Measurements from ENCODE around the gene BTBD8.
A peak's percentile ranks its signal among the peaks of the same experiment; 100 is the strongest.

The BTBD8 gene

GRCh38 chr1:92094090-92094489, 13.9 kb downstream of the BTBD8 start:
- no peak for DNase-seq

GRCh38 chr1:92094595-92094994, 14.4 kb downstream of the BTBD8 start:
- no peak for DNase-seq

GRCh38 chr1:92095874-92096273, 15.7 kb downstream of the BTBD8 start:
- DNase-seq: no peak

GRCh38 chr1:92096317-92096716, 16.2 kb downstream of the BTBD8 start:
- DNase-seq: no peak

GRCh38 chr1:92105546-92106081, 25.5 kb downstream of the BTBD8 start:
- no peak for DNase-seq

GRCh38 chr1:92108631-92109030, 28.5 kb downstream of the BTBD8 start:
- DNase-seq: no peak

GRCh38 chr1:92117526-92117925, 37.4 kb downstream of the BTBD8 start:
- DNase-seq: no peak

GRCh38 chr1:92118826-92119225, 38.7 kb downstream of the BTBD8 start:
- DNase-seq: no peak

GRCh38 chr1:92123868-92124267, 43.7 kb downstream of the BTBD8 start:
- DNase-seq: no peak

GRCh38 chr1:92125204-92125603, 45.1 kb downstream of the BTBD8 start:
- DNase-seq: no peak

GRCh38 chr1:92126088-92126487, 45.9 kb downstream of the BTBD8 start:
- no peak for DNase-seq

- DNase-seq: no peak
Measured at GRCh38 chr1:92134331-92134730, 54.2 kb downstream of the BTBD8 start.

GRCh38 chr1:92136341-92136740, 56.2 kb downstream of the BTBD8 start:
- no peak for DNase-seq

- DNase-seq: no peak
Measured at GRCh38 chr1:92154934-92155333, 74.8 kb downstream of the BTBD8 start.

GRCh38 chr1:92159593-92159992, 79.4 kb downstream of the BTBD8 start:
- DNase-seq: no peak

GRCh38 chr1:92165389-92165788, 85.2 kb downstream of the BTBD8 start:
- no peak for DNase-seq

- no peak for DNase-seq
Measured at GRCh38 chr1:92167151-92167550, 87.0 kb downstream of the BTBD8 start.

GRCh38 chr1:92168657-92169056, 88.5 kb downstream of the BTBD8 start:
- peak; percentile 12 for DNase-seq

GRCh38 chr1:92169214-92170005, 89.3 kb downstream of the BTBD8 start:
- DNase-seq: no peak

- DNase-seq: no peak
Measured at GRCh38 chr1:92184632-92185031, 104.5 kb downstream of the BTBD8 start.

GRCh38 chr1:92186081-92186480, 105.9 kb downstream of the BTBD8 start:
- DNase-seq: no peak

- no peak for DNase-seq
Measured at GRCh38 chr1:92188436-92189255, 108.5 kb downstream of the BTBD8 start.

- DNase-seq: no peak
Measured at GRCh38 chr1:92191726-92192125, 111.6 kb downstream of the BTBD8 start.

- DNase-seq: no peak
Measured at GRCh38 chr1:92192246-92192645, 112.1 kb downstream of the BTBD8 start.

All from midbrain (tissue), 1 donor.